ENCODE data around the gene DIPK1A. TPM values are rescaled to one million over a fixed set of nuclear protein-coding genes. Genes with fewer than 3 reads are reported as not detected.

DIPK1A gene
- total RNA-seq, 3 donors from 2014 or later: 7.6 to 20.4 (median 12.8) TPM

GRCh38 chr1:92884195-92884594 is 77.1 kb downstream of the DIPK1A start:
- TF ChIP-seq CTCF (IDR thresholded peaks at IDR 0.05): no peak
- Histone ChIP-seq H3K9me3 (peaks cover 2% of the 10 kb centered on the region), H3K4me1 (ENCODE audit: low read depth) (peaks cover 4% of the 10 kb centered on the region), H3K36me3 (ENCODE audit: low read depth) (no peaks in the 10 kb centered on the region), H3K4me3 (no peak overlapping the region)
- intact Hi-C loops (cut with DNase I, micrococcal nuclease): no loop called here
- no peak for DNase-seq
- no peak for ATAC-seq

- DNase-seq (no peak), ATAC-seq (no peak)
- H3K4me1 ChIP-seq (ENCODE audit: low read depth): peaks cover 4% of the 10 kb centered on the region
- H3K36me3 ChIP-seq (ENCODE audit: low read depth): no peaks in the 10 kb centered on the region
- no peak for TF ChIP-seq CTCF (IDR thresholded peaks at IDR 0.05)
- intact Hi-C loops (cut with DNase I, micrococcal nuclease): no loop called here
- no peak overlapping the region for H3K4me3 ChIP-seq
- no peaks in the 10 kb centered on the region for H3K9me3 ChIP-seq
Measured at GRCh38 chr1:92883297-92883696, 78.0 kb downstream of the DIPK1A start.

- Histone ChIP-seq H3K4me3 (no peak overlapping the region), H3K36me3 (ENCODE audit: low read depth) (no peaks in the 10 kb centered on the region), H3K4me1 (ENCODE audit: low read depth) (peaks cover 6% of the 10 kb centered on the region), H3K9me3 (no peaks in the 10 kb centered on the region)
- intact Hi-C loops (cut with DNase I, micrococcal nuclease): no loop called here
- ATAC-seq (peak; percentile 63), DNase-seq (peak in 1 of 3 donors; percentile 31)
- no peak for TF ChIP-seq CTCF (IDR thresholded peaks at IDR 0.05)
Measured at GRCh38 chr1:92882819-92883218, 78.4 kb downstream of the DIPK1A start.

DNA sequence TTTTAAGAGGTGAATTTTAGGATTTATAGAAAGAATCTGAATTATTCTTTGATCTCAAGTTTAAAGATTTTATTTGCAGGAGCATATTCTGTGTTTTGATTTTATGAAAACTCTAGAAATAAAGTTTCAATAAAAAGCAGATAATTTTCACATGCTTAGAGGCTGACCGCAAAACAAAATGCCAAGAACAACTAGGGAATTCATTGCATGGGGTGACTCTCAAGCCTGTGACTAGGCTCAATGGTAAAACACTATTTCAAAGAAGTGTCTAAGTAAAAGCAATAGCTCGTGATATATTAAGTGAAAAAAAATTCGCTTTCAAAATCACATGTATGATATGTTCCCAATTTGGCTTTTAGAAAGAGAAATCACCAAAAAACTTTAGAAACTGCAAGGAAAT is 79.9 kb downstream of the DIPK1A start:
- intact Hi-C loops (cut with DNase I, micrococcal nuclease): no loop called here
- no peak for TF ChIP-seq CTCF (IDR thresholded peaks at IDR 0.05)
- no peak for ATAC-seq
- DNase-seq: no peak
- Histone ChIP-seq H3K4me1 (ENCODE audit: low read depth) (peaks cover 18% of the 10 kb centered on the region), H3K9me3 (no peaks in the 10 kb centered on the region), H3K36me3 (ENCODE audit: low read depth) (no peaks in the 10 kb centered on the region), H3K4me3 (no peak overlapping the region)

DNA sequence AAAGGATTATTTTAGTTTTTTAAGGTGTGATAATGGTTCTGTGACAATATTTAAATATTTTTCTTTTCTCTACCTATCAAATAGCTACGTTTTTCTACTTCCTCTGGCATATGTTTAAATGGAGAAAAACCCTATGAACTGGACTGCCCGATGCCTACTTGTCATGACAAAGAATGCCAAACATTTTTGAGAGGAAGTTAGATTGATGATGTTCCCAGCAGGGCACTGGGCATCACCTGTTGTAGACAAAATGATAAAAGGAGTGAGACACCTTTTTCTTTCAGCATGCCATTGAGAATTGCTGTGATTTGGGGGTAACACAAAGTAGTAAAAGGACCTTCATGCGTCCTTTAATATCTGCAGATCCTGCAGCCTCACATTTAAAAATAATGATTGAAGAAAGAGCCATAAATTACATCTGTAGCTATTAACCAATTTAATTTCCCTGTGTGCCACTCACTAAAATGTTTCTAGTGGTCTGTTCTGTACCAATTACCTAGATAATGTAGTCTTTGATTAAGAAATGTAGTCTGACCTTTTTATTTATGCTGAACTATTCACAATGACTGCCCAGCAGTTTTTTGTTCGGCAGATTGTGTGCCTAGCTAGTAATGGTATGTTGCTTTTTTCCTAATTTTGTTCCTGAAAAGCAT is 81.8 kb downstream of the DIPK1A start:
- no peak overlapping the region for H3K4me3 ChIP-seq
- intact Hi-C loops (cut with DNase I, micrococcal nuclease): no loop called here
- no peak for ATAC-seq
- no peak for TF ChIP-seq CTCF (IDR thresholded peaks at IDR 0.05)
- peaks cover 20% of the 10 kb centered on the region for H3K4me1 ChIP-seq (ENCODE audit: low read depth)
- no peaks in the 10 kb centered on the region for H3K36me3 ChIP-seq (ENCODE audit: low read depth)
- H3K9me3 ChIP-seq: no peaks in the 10 kb centered on the region
- DNase-seq: no peak

GRCh38 chr1:92877792-92878191 is 83.5 kb downstream of the DIPK1A start:
- no peaks in the 10 kb centered on the region for H3K36me3 ChIP-seq (ENCODE audit: low read depth)
- no peak overlapping the region for H3K4me3 ChIP-seq
- no peak for DNase-seq
- no peaks in the 10 kb centered on the region for H3K9me3 ChIP-seq
- H3K4me1 ChIP-seq (ENCODE audit: low read depth): peaks cover 17% of the 10 kb centered on the region
- peak; percentile 54 for ATAC-seq
- intact Hi-C loops (cut with DNase I, micrococcal nuclease): no loop called here
- no peak for TF ChIP-seq CTCF (IDR thresholded peaks at IDR 0.05)

All from mucosa of descending colon (tissue), 3 donors.